Chondrocyte (in vitro differentiated cells): ENCODE data around the gene THADA. TPM values are rescaled to one million over a fixed set of nuclear protein-coding genes. Genes with fewer than 3 reads are reported as not detected.
"Not testable (repeated sequence)": the region's sequence is repeated elsewhere in the genome, so short reads cannot be mapped to it uniquely, and the experiment has no call there.

Experiments
- DNase-seq: peaks from one replicate; pipeline ENCODE4 v3.0.0; 2021; ENCODE audit warnings: mixed read lengths, low spot score
- H3K27ac Mint-ChIP-seq: one replicate; pipeline ENCODE4 v1.8.0; 2021; ENCODE audit warnings: mild to moderate bottlenecking, moderate library complexity, mixed read lengths; ENCODE audit not compliant: unreplicated experiment
- H3K27me3 Mint-ChIP-seq: 2 replicates; pipeline ENCODE4 v1.8.0; 2021; ENCODE audit warnings: low read depth, mixed read lengths
- H3K36me3 Mint-ChIP-seq: 2 replicates; pipeline ENCODE4 v1.8.0; 2021; ENCODE audit warnings: low read depth, mixed read lengths
- H3K4me1 Mint-ChIP-seq: 2 replicates; pipeline ENCODE4 v1.8.0; 2021; ENCODE audit warnings: low read depth, mild to moderate bottlenecking, mixed read lengths
- H3K4me3 Mint-ChIP-seq: one replicate; pipeline ENCODE4 v1.8.0; 2021; ENCODE audit warnings: mild to moderate bottlenecking, moderate library complexity, mixed read lengths; ENCODE audit not compliant: unreplicated experiment
- H3K9me3 Mint-ChIP-seq: 2 replicates; pipeline ENCODE4 v1.8.0; 2021; ENCODE audit warnings: low read depth, mixed read lengths
- CTCF ChIP-seq: fragments of 200-600 bp; sonication (generic); IDR thresholded peaks from 2 replicates; pipeline ENCODE4 v1.5.0; 2021; ENCODE audit warnings: antibody characterized with exemption, mild to moderate bottlenecking, moderate library complexity
- total RNA-seq: library from RNA; stranded (reverse); gene quantifications from 3 replicates; pipeline ENCODE4 v1.2.1, GENCODE V29; 2021

The THADA gene
- total RNA-seq, 1 donor from 2014 or later: 28.4 TPM

- Mint-ChIP-seq H3K4me3 (no peak overlapping the region), H3K4me1 (peaks cover 4% of the 10 kb centered on the region), H3K9me3 (peaks cover 8% of the 10 kb centered on the region), H3K36me3 (peaks cover 52% of the 10 kb centered on the region), H3K27ac (no peak overlapping the region), H3K27me3 (no peaks in the 10 kb centered on the region)
- no peak for DNase-seq
- no peak for TF ChIP-seq CTCF
These were observed 310.9 kb downstream of the THADA start for GRCh38 chr2:43284967-43285366.

- not testable (repeated sequence) for H3K27ac Mint-ChIP-seq, DNase-seq, H3K27me3 Mint-ChIP-seq, H3K4me1 Mint-ChIP-seq, H3K4me3 Mint-ChIP-seq, H3K9me3 Mint-ChIP-seq
- peaks cover 53% of the 10 kb centered on the region for H3K36me3 Mint-ChIP-seq
These were observed 311.5 kb downstream of the THADA start for GRCh38 chr2:43284347-43284746.

- DNase-seq: no peak
- Mint-ChIP-seq H3K27ac (no peak overlapping the region), H3K27me3 (no peaks in the 10 kb centered on the region), H3K4me3 (no peak overlapping the region), H3K4me1 (peaks cover 27% of the 10 kb centered on the region), H3K9me3 (peaks cover 8% of the 10 kb centered on the region), H3K36me3 (peaks cover 39% of the 10 kb centered on the region)
- no peak for TF ChIP-seq CTCF
These were observed 314.8 kb downstream of the THADA start for GRCh38 chr2:43280994-43281393.

- Mint-ChIP-seq H3K27ac (no peak overlapping the region), H3K9me3 (peaks cover 8% of the 10 kb centered on the region), H3K4me3 (no peak overlapping the region), H3K36me3 (peaks cover 27% of the 10 kb centered on the region), H3K4me1 (peaks cover 35% of the 10 kb centered on the region), H3K27me3 (no peaks in the 10 kb centered on the region)
- DNase-seq: no peak
- peak; percentile 33 for TF ChIP-seq CTCF
These were observed 316.5 kb downstream of the THADA start for GRCh38 chr2:43279317-43279840.

- Mint-ChIP-seq H3K27ac (no peak overlapping the region), H3K27me3 (no peaks in the 10 kb centered on the region), H3K36me3 (peaks cover 20% of the 10 kb centered on the region), H3K9me3 (peaks cover 6% of the 10 kb centered on the region), H3K4me3 (no peak overlapping the region), H3K4me1 (peaks cover 42% of the 10 kb centered on the region)
- TF ChIP-seq CTCF: no peak
- DNase-seq: no peak
These were observed 317.1 kb downstream of the THADA start for GRCh38 chr2:43278564-43279220.

GRCh38 chr2:43276962-43277391, 318.9 kb downstream of the THADA start:
- Mint-ChIP-seq H3K27me3 (no peaks in the 10 kb centered on the region), H3K4me1 (peaks cover 52% of the 10 kb centered on the region), H3K9me3 (no peaks in the 10 kb centered on the region), H3K36me3 (peaks cover 8% of the 10 kb centered on the region), H3K27ac (peak overlapping the region; percentile 87), H3K4me3 (no peak overlapping the region)
- no peak for DNase-seq
- no peak for TF ChIP-seq CTCF
